HG02759 (cell line): ENCODE measurements around the gene FSTL5.

Experiments
- ATAC-seq: cut with Tn5 transposase; IDR thresholded peaks from one replicate; pipeline ENCODE4 v1.9.1; 2021; ENCODE audit warnings: mild to moderate bottlenecking, moderate library complexity; ENCODE audit not compliant: unreplicated experiment

Gene FSTL5

GRCh38 chr4:161359491-161359890 is 804.3 kb downstream of the FSTL5 start:
- ATAC-seq: no peak

GRCh38 chr4:161356351-161356750 is 807.4 kb downstream of the FSTL5 start:
- no peak for ATAC-seq

GRCh38 chr4:161350946-161351345 is 812.9 kb downstream of the FSTL5 start:
- no peak for ATAC-seq

- no peak for ATAC-seq
Measured at GRCh38 chr4:161345741-161346140, 818.1 kb downstream of the FSTL5 start.

GRCh38 chr4:161343569-161343950 is 820.2 kb downstream of the FSTL5 start:
- no peak for ATAC-seq

DNA sequence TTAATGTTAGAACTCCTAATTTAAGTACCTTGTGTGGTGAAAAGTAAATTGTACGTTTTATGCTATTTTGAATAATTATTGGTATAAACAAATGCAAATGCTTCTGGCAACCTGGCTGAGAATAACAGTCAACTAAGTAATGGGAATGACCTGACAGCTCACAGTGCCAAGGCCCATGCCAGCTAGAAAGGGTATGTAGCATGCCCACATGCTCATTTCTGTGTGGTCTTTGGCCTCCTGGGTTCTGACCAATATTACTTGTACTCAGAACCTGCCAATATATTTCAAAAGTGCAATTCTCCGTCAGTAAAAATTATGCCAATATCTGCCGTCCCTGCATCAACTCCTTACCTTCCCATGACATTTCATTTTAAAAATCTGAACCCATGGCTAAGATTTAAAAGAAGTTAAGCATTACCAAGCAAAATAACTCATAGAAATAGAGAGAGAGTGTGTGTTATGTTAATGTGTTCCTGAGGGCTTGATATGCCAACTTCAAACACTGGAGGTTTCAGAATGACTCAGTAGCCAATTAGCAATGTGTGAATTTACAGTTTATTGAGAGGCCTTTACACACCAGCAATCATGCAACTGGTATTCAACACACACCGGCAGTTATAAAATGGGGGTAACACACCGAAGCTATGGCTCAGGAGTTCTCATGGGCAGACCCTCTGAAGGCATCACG is 820.8 kb downstream of the FSTL5 start:
- no peak for ATAC-seq

GRCh38 chr4:161336621-161337020 is 827.2 kb downstream of the FSTL5 start:
- ATAC-seq: no peak

- no peak for ATAC-seq
Measured at GRCh38 chr4:161336016-161336530, 827.7 kb downstream of the FSTL5 start.
